Body of pancreas (tissue), 4 donors: ENCODE results near the gene SYT13.

Experiments
- POLR2A ChIP-seq, 3 donors: fragments of 450-650 bp; IDR thresholded peaks; one replicate each; pipeline ENCODE4 v1.6.1; 2016; ENCODE audit warnings: antibody characterized with exemption in 3 of 3, mild to moderate bottlenecking in 2 of 3
- TF ChIP-seq, protein P1 (sequence below), 7 experiments: fragments of 450-650 bp in 4 of 7; fragments of 200-600 bp in 3 of 7; sonication (generic) in 3 of 7; IDR thresholded peaks; one replicate each; pipeline ENCODE4 v1.5.1; 2016 to 2019; ENCODE audit warnings: antibody characterized with exemption in 7 of 7

DNA sequence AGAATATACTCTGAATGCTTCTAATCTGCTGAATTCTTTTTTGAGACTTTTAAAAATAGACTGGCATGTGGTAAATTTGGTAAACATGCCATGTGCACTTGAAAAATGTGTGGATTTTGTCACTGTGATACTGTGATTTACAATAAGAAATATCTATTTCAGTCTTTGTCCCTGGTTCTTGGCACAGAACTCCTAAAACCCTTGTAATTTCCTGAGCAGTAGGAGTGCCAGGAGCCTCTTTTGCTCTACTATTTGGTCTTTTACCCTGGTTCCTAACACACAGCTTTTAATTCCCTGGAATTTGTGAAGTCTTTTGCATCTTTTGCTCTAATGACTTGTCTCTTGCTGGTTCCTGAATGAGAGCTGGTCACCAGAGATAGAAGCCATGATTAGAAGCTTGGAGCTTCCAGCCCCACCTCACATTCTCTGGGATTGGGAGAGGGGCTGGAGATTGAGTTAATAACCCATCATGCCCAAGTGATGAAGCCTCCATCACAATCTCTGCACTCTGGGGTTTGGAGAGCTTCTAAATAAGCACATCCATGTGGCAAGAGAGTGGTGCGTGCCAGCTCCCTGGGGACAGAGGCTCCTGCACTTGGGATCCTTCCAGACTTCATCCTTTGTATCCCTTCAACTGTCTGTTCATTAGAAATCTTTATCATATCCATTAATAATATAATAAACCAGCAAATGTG, 27.2 kb upstream of the SYT13 start:
- TF ChIP-seq, protein P1, sequence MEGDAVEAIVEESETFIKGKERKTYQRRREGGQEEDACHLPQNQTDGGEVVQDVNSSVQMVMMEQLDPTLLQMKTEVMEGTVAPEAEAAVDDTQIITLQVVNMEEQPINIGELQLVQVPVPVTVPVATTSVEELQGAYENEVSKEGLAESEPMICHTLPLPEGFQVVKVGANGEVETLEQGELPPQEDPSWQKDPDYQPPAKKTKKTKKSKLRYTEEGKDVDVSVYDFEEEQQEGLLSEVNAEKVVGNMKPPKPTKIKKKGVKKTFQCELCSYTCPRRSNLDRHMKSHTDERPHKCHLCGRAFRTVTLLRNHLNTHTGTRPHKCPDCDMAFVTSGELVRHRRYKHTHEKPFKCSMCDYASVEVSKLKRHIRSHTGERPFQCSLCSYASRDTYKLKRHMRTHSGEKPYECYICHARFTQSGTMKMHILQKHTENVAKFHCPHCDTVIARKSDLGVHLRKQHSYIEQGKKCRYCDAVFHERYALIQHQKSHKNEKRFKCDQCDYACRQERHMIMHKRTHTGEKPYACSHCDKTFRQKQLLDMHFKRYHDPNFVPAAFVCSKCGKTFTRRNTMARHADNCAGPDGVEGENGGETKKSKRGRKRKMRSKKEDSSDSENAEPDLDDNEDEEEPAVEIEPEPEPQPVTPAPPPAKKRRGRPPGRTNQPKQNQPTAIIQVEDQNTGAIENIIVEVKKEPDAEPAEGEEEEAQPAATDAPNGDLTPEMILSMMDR (IDR thresholded peaks at IDR 0.05), result no peak
- no peak for TF ChIP-seq POLR2A (IDR thresholded peaks at IDR 0.05)
